Vagina (tissue), 2 donors: ENCODE data around the gene COL27A1.

ENCODE experiments used
- POLR2A ChIP-seq, 2 donors: fragments of 450-650 bp; IDR thresholded peaks; one replicate each; pipeline ENCODE4 v1.6.1; 2017; ENCODE audit warnings: antibody characterized with exemption in 2 of 2, mild to moderate bottlenecking in 2 of 2, moderate library complexity in 2 of 2
- POLR2AphosphoS5 ChIP-seq, 2 donors: sonication (generic); formaldehyde crosslinking; IDR thresholded peaks; one replicate each; pipeline ENCODE4 v1.9.0; 2017; ENCODE audit warnings: antibody characterized with exemption in 2 of 2, mild to moderate bottlenecking in 2 of 2, low read depth in 1 of 2; ENCODE audit not compliant: insufficient read depth in 1 of 2
- TF ChIP-seq, protein P1 (sequence below), 3 experiments: fragments of 450-650 bp in 2 of 3; fragments of 200-600 bp in 1 of 3; sonication (generic) in 1 of 3; IDR thresholded peaks; one replicate each; pipeline ENCODE4 v1.5.1; 2017 to 2019; ENCODE audit warnings: antibody characterized with exemption in 3 of 3, mild to moderate bottlenecking in 2 of 3, moderate library complexity in 2 of 3

DNA sequence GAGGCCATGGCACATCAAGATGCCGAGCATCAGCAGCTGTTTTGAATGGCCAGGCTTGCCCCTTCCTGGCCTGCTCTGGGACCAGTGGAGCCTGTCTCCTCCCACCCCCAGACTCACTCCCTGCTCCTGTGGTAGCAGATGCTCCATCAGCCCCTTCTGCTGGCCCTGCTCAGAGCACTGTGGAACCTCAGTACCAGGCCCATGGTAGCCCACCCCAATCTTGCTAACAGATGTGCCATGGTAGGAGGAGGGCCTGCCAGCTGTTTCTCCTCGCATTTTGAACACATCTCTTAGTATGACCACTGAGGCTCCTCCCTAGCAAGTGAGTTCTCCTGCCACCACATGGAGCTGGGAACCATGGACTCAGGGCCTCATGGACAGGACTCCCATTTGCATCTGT, 29.5 kb downstream of the COL27A1 start:
- TF ChIP-seq, protein P1, sequence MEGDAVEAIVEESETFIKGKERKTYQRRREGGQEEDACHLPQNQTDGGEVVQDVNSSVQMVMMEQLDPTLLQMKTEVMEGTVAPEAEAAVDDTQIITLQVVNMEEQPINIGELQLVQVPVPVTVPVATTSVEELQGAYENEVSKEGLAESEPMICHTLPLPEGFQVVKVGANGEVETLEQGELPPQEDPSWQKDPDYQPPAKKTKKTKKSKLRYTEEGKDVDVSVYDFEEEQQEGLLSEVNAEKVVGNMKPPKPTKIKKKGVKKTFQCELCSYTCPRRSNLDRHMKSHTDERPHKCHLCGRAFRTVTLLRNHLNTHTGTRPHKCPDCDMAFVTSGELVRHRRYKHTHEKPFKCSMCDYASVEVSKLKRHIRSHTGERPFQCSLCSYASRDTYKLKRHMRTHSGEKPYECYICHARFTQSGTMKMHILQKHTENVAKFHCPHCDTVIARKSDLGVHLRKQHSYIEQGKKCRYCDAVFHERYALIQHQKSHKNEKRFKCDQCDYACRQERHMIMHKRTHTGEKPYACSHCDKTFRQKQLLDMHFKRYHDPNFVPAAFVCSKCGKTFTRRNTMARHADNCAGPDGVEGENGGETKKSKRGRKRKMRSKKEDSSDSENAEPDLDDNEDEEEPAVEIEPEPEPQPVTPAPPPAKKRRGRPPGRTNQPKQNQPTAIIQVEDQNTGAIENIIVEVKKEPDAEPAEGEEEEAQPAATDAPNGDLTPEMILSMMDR (IDR thresholded peaks at IDR 0.05): no peak
- TF ChIP-seq POLR2A (IDR thresholded peaks at IDR 0.05) (no peak), POLR2AphosphoS5 (IDR thresholded peaks at IDR 0.05; ENCODE audit: insufficient read depth in 1 of 2, low read depth in 1 of 2) (no peak)
